HepG2 (cell line): ENCODE data around the gene SPCS1. TPM values are rescaled to one million over a fixed set of nuclear protein-coding genes. Genes with fewer than 3 reads are reported as not detected.

ENCODE experiments used
- ADNP ChIP-seq: sonication (generic); formaldehyde crosslinking; IDR thresholded peaks from 2 replicates; pipeline ENCODE4 v1.4.0; 2020; ENCODE audit warnings: missing genetic modification reagents
- ARID4A ChIP-seq: sonication (generic); formaldehyde crosslinking; IDR thresholded peaks from 2 replicates; pipeline ENCODE4 v1.5.0; 2020; ENCODE audit warnings: mild to moderate bottlenecking, missing genetic modification reagents, borderline replicate concordance
- GFI1 ChIP-seq: sonication (generic); formaldehyde crosslinking; IDR thresholded peaks from 2 replicates; pipeline ENCODE4 v1.5.0; 2020; ENCODE audit warnings: missing genetic modification reagents, mild to moderate bottlenecking, borderline replicate concordance
- KDM4B ChIP-seq: sonication (generic); formaldehyde crosslinking; IDR thresholded peaks from 2 replicates; pipeline ENCODE4 v1.4.0; 2020; ENCODE audit warnings: missing genetic modification reagents
- KLF13 ChIP-seq: sonication (generic); formaldehyde crosslinking; IDR thresholded peaks from 2 replicates; pipeline ENCODE4 v1.4.0; 2020; ENCODE audit warnings: mild to moderate bottlenecking, missing genetic modification reagents
- NPAS2 ChIP-seq: sonication (generic); formaldehyde crosslinking; IDR thresholded peaks from 2 replicates; pipeline ENCODE4 v1.8.0; 2022; ENCODE audit warnings: mild to moderate bottlenecking, missing genetic modification reagents, borderline replicate concordance
- SIN3A ChIP-seq: IDR thresholded peaks from 2 replicates; pipeline ENCODE4 v1.6.1; 2011; ENCODE audit warnings: low read depth, mild to moderate bottlenecking, control low read depth, low read length, borderline replicate concordance
- TOE1 ChIP-seq: sonication (generic); formaldehyde crosslinking; IDR thresholded peaks from 2 replicates; pipeline ENCODE4 v1.4.0; 2020; ENCODE audit warnings: mild to moderate bottlenecking, missing genetic modification reagents
- ZBTB37 ChIP-seq: sonication (generic); formaldehyde crosslinking; IDR thresholded peaks from 2 replicates; pipeline ENCODE4 v1.4.0; 2020; ENCODE audit warnings: mild to moderate bottlenecking, missing genetic modification reagents
- ZFP1 ChIP-seq: IDR thresholded peaks from 2 replicates; pipeline ENCODE4 v1.6.1; 2016
- ZNF232 ChIP-seq: sonication (generic); formaldehyde crosslinking; IDR thresholded peaks from 2 replicates; pipeline ENCODE4 v1.4.0; 2020; ENCODE audit warnings: missing genetic modification reagents, borderline replicate concordance
- ZNF234 ChIP-seq: sonication (generic); formaldehyde crosslinking; conservative IDR thresholded peaks from 2 replicates; pipeline ENCODE4 v1.5.1; 2020; ENCODE audit warnings: mild to moderate bottlenecking, missing genetic modification reagents
- ZNF773 ChIP-seq: sonication (generic); formaldehyde crosslinking; IDR thresholded peaks from 2 replicates; pipeline ENCODE4 v1.4.0; 2020; ENCODE audit warnings: missing genetic modification reagents, borderline replicate concordance
- polyA plus RNA-seq, 8 experiments: library from polyadenylated mRNA; depleted of rRNA in 3 of 8; stranded (reverse) in 7 of 8; unstranded in 1 of 8; fragments of >200 nt; fragmentation: Illumina TruSeq in 4 of 8; extraction: Trizol in 4 of 8; gene quantifications; 2 replicates each; pipeline versions ENCODE4 v1.2.1 to v1.2.3, GENCODE V29; 2011 to 2016; ENCODE audit warnings: low read depth in 4 of 8, missing spikeins in 1 of 8, mixed read lengths in 1 of 8; ENCODE audit not compliant: insufficient read depth in 1 of 8
- total RNA-seq, 5 experiments: library from RNA; depleted of rRNA; stranded (reverse); fragments of >200 nt; fragmentation: Illumina TruSeq; extraction: Trizol; gene quantifications; 2 replicates each; pipeline ENCODE4 v1.2.3, GENCODE V29; 2016; ENCODE audit warnings: low read depth in 1 of 5
- TF ChIP-seq, protein P1 (sequence below): sonication (generic); formaldehyde crosslinking; IDR thresholded peaks from 2 replicates; pipeline ENCODE4 v1.8.0; 2022; ENCODE audit warnings: low read depth, missing genetic modification reagents
- TF ChIP-seq, protein P2 (sequence below): sonication (generic); formaldehyde crosslinking; IDR thresholded peaks from 2 replicates; pipeline ENCODE4 v1.4.0; 2020; ENCODE audit warnings: missing genetic modification reagents, borderline replicate concordance

Gene SPCS1
- total and polyA plus RNA-seq, 2 of the 13 experiments (the other 11 are each of a cell fraction or from before 2014, with no cell fraction given), result 84.6 to 120 TPM

GRCh38 chr3:52705688-52706686 is at the start of gene SPCS1, which contains the start of gene GLT8D1 (continued):
- peak; percentile 100 for TF ChIP-seq ARID4A (CRISPR knock-in tag)
- TF ChIP-seq TOE1 (CRISPR knock-in tag), result no peak
- TF ChIP-seq, protein P1, sequence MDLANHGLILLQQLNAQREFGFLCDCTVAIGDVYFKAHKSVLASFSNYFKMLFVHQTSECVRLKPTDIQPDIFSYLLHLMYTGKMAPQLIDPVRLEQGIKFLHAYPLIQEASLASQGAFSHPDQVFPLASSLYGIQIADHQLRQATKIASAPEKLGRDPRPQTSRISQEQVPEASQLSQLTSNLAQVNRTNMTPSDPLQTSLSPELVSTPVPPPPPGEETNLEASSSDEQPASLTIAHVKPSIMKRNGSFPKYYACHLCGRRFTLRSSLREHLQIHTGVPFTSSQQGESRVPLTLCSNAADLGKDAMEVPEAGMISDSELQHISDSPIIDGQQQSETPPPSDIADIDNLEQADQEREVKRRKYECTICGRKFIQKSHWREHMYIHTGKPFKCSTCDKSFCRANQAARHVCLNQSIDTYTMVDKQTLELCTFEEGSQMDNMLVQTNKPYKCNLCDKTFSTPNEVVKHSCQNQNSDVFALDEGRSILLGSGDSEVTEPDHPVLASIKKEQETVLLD (CRISPR knock-in tag), result no peak
- no peak for TF ChIP-seq NPAS2 (CRISPR knock-in tag)
- TF ChIP-seq ZNF773 (CRISPR knock-in tag), result no peak; the same call in 1 of the 2 replicates
- TF ChIP-seq ZBTB37 (CRISPR knock-in tag), result no peak
- TF ChIP-seq ZNF232, result peak; percentile 84
- TF ChIP-seq SIN3A, result peak; percentile 92
- TF ChIP-seq ZNF234 (CRISPR knock-in tag), result no peak
- TF ChIP-seq, protein P2, sequence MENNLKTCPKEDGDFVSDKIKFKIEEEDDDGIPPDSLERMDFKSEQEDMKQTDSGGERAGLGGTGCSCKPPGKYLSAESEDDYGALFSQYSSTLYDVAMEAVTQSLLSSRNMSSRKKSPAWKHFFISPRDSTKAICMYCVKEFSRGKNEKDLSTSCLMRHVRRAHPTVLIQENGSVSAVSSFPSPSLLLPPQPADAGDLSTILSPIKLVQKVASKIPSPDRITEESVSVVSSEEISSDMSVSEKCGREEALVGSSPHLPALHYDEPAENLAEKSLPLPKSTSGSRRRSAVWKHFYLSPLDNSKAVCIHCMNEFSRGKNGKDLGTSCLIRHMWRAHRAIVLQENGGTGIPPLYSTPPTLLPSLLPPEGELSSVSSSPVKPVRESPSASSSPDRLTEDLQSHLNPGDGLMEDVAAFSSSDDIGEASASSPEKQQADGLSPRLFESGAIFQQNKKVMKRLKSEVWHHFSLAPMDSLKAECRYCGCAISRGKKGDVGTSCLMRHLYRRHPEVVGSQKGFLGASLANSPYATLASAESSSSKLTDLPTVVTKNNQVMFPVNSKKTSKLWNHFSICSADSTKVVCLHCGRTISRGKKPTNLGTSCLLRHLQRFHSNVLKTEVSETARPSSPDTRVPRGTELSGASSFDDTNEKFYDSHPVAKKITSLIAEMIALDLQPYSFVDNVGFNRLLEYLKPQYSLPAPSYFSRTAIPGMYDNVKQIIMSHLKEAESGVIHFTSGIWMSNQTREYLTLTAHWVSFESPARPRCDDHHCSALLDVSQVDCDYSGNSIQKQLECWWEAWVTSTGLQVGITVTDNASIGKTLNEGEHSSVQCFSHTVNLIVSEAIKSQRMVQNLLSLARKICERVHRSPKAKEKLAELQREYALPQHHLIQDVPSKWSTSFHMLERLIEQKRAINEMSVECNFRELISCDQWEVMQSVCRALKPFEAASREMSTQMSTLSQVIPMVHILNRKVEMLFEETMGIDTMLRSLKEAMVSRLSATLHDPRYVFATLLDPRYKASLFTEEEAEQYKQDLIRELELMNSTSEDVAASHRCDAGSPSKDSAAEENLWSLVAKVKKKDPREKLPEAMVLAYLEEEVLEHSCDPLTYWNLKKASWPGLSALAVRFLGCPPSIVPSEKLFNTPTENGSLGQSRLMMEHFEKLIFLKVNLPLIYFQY, result no peak; the same call in 1 of the 2 replicates
- TF ChIP-seq KDM4B (CRISPR knock-in tag), result peak; percentile 44; the same call in 1 of the 2 replicates
- TF ChIP-seq KLF13 (CRISPR knock-in tag), result 0 out of 2 replicates have a peak, but pooled peaks have one; percentile 90
- no peak for TF ChIP-seq ZFP1 (CRISPR knock-in tag)
- TF ChIP-seq GFI1, result no peak
- TF ChIP-seq ADNP (CRISPR knock-in tag), result no peak
